ENCODE measurements around the gene TEKTIP1. TPM values are rescaled to one million over a fixed set of nuclear protein-coding genes. Genes with fewer than 3 reads are reported as not detected.

TEKTIP1 gene
- polyA plus RNA-seq (2013, experiment 1 of 2): 0.07 TPM
- 0.07 TPM for polyA plus RNA-seq (2013, experiment 2 of 2)

DNA sequence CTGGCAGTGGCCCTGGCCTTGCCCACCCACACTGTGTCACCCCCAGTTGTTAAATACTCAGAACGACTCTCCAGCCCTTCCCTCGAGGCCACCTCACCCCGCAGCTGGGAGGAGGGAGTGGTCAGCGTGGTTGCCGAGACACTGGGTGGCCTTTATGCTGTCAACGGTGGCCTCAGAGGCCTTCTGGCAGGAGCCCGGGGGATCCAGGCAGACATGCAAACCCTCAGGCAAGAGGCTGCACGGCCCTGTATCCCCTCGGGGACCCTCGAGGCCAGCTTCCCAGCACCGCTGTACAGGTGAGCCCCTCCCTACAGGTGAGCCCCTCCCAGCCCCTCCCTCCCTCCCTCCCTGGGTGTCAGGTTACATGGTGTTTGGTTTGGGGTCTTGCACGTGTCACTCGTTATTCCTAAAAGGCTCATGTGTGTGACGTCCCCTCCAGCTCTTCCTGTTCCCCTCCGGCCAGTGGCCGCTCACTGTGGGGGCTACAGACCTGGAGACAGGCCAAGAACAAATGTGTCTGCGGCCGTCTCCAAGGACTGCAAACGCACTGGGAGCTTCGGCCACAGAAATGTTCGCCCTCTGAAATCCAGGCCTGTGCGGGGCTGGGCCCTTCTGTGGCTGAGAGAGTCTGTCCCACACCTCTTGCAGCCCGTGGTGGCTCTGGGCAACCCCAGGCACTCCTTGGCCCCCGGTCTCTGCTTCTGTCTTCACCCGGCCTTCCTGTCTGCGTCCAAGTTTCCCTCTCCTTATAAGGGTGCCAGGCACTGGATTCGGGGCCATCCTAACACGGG, at the start of gene TEKTIP1:
TSS of gene TEKTIP1 (plus strand) at position 210 of the 791 bp plus-strand sequence. CDS start at position 214, 4 bp downstream.
- no peak within 1 kb of the TSS for H3K27ac ChIP-seq (replicated peaks; ENCODE audit: low read length)
- peak within 1 kb of the TSS; percentile 30 for H3K9ac ChIP-seq (ENCODE audit: low read depth, low read length, poor library complexity)
- WGBS, 2 donors (ENCODE audit: extremely low coverage in 2 of 2, insufficient read length in 2 of 2, insufficient replicate concordance in 1 of 2): no CpG with 5 or more reads among the region's 28 CpGs
- H3K9me3 ChIP-seq (replicated peaks in 1 of 2; ENCODE audit: control insufficient read depth in 2 of 2, insufficient read depth in 1 of 2, low read depth in 1 of 2, low read length in 2 of 2): no peaks in the 10 kb centered on the region
- peaks cover 20 to 49% of the 10 kb centered on the region in 2 donors for H3K36me3 ChIP-seq (replicated peaks in 1 of 2; ENCODE audit: control insufficient read depth in 2 of 2, insufficient read depth in 2 of 2, low read length in 2 of 2)
- H3K14ac ChIP-seq (ENCODE audit: low read length): peak within 1 kb of the TSS; percentile 56
- no peak within 1 kb of the TSS for H2BK15ac ChIP-seq (ENCODE audit: low read length)
- H3K23ac ChIP-seq (ENCODE audit: low read depth, low read length, poor library complexity): peak within 1 kb of the TSS; percentile 73
- H2BK12ac ChIP-seq (ENCODE audit: low read length): no peak within 1 kb of the TSS
- H3K4me2 ChIP-seq (ENCODE audit: insufficient read depth, low read length, poor library complexity, severe bottlenecking): no peak within 1 kb of the TSS
- peaks cover 6 to 8% of the 10 kb centered on the region in 2 donors for H3K4me1 ChIP-seq (ENCODE audit: control insufficient read depth in 2 of 2, insufficient read depth in 1 of 2, low read depth in 1 of 2, low read length in 2 of 2)
- DNase-seq (ENCODE audit: low spot score): no peak
- peaks cover 6% of the 10 kb centered on the region for H3K79me1 ChIP-seq (ENCODE audit: low read depth, low read length)
- H2BK120ac ChIP-seq (ENCODE audit: low read depth, low read length): no peak within 1 kb of the TSS
- H2AK5ac ChIP-seq (ENCODE audit: low read depth, low read length): peak within 1 kb of the TSS; percentile 68
- peak within 1 kb of the TSS; percentile 70 for H3K18ac ChIP-seq (ENCODE audit: low read length)
- H4K91ac ChIP-seq (ENCODE audit: low read depth, low read length, poor library complexity): no peak within 1 kb of the TSS
- H4K8ac ChIP-seq (ENCODE audit: low read depth, low read length): no peak within 1 kb of the TSS
- peak within 1 kb of the TSS; percentile 66 for H2BK5ac ChIP-seq (ENCODE audit: low read length)
- H3K27me3 ChIP-seq (ENCODE audit: control insufficient read depth in 3 of 3, insufficient read depth in 3 of 3, low read depth in 1 of 3, low read length in 3 of 3): no peaks in the 10 kb centered on the region
- no peak within 1 kb of the TSS for H3K4ac ChIP-seq (ENCODE audit: low read length)
- no peak within 1 kb of the TSS for H3K4me3 ChIP-seq (ENCODE audit: low read length in 2 of 2)
- H2AFZ ChIP-seq (ENCODE audit: low read length): no peak within 1 kb of the TSS

DNA sequence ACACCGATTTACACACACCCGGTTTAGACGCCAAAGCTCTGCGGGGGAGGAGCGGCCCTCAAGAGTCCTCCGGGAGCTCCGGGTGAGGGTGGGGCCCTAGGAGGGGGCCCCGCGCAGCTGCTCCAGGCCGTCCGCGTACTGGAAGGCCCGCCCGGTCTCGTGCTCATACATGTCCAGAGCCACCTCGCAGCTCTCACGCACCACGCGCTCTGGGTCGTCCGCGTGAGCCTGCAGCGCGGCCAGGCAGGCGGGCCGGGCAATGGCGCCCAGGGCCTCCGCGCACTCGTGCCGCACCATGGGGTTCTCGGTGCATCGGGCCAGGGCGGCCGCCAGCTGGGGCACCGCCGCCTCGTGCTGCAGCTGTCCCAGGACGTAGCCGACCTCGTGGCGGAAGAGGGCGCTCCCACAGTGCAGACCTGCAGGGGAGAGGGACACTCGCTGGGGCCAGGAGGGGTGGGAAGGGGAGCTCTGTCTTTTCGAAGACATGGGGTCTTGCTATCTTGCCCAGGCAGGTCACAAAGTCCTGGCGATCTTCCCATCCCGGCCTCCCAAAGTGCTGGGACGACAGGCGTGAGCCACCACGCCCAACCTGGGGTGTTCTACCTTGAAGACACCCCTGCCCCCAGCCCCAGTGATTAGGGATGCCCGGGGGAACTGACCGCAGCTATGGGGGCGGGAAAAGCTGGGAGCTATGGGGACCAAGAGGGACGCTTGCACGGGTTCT, 47.4 kb upstream of the TEKTIP1 start:
- no peak for DNase-seq (ENCODE audit: low spot score)
- Histone ChIP-seq H4K8ac (ENCODE audit: low read depth, low read length) (no peak overlapping the region), H3K4ac (ENCODE audit: low read length) (no peak overlapping the region), H2BK12ac (ENCODE audit: low read length) (peak overlapping the region; percentile 41), H4K91ac (ENCODE audit: low read depth, low read length, poor library complexity) (no peak overlapping the region), H3K23ac (ENCODE audit: low read depth, low read length, poor library complexity) (peak overlapping the region; percentile 43), H3K27me3 (ENCODE audit: control insufficient read depth in 3 of 3, insufficient read depth in 3 of 3, low read depth in 1 of 3, low read length in 3 of 3) (no peaks in the 10 kb centered on the region), H3K4me3 (ENCODE audit: low read length in 2 of 2) (no peak overlapping the region), H3K79me1 (ENCODE audit: low read depth, low read length) (peaks cover 3% of the 10 kb centered on the region), H3K14ac (ENCODE audit: low read length) (no peak overlapping the region), H3K4me1 (ENCODE audit: control insufficient read depth in 2 of 2, insufficient read depth in 1 of 2, low read depth in 1 of 2, low read length in 2 of 2) (no peaks in the 10 kb centered on the region), H2BK5ac (ENCODE audit: low read length) (peak overlapping the region; percentile 39), H2AFZ (ENCODE audit: low read length) (no peak overlapping the region), H3K27ac (replicated peaks; ENCODE audit: low read length) (no peak overlapping the region), H3K4me2 (ENCODE audit: insufficient read depth, low read length, poor library complexity, severe bottlenecking) (no peak overlapping the region), H3K9me3 (replicated peaks in 1 of 2; ENCODE audit: control insufficient read depth in 2 of 2, insufficient read depth in 1 of 2, low read depth in 1 of 2, low read length in 2 of 2) (no peaks in the 10 kb centered on the region), H2AK5ac (ENCODE audit: low read depth, low read length) (no peak overlapping the region), H3K18ac (ENCODE audit: low read length) (no peak overlapping the region), H2BK15ac (ENCODE audit: low read length) (no peak overlapping the region), H3K9ac (ENCODE audit: low read depth, low read length, poor library complexity) (no peak overlapping the region), H2BK120ac (ENCODE audit: low read depth, low read length) (no peak overlapping the region), H3K36me3 (replicated peaks in 1 of 2; ENCODE audit: control insufficient read depth in 2 of 2, insufficient read depth in 2 of 2, low read length in 2 of 2) (peaks cover 12 to 40% of the 10 kb centered on the region in 2 donors)
- no CpG with 5 or more reads among the region's 55 CpGs for WGBS, 2 donors (ENCODE audit: extremely low coverage in 2 of 2, insufficient read length in 2 of 2, insufficient replicate concordance in 1 of 2)

DNA sequence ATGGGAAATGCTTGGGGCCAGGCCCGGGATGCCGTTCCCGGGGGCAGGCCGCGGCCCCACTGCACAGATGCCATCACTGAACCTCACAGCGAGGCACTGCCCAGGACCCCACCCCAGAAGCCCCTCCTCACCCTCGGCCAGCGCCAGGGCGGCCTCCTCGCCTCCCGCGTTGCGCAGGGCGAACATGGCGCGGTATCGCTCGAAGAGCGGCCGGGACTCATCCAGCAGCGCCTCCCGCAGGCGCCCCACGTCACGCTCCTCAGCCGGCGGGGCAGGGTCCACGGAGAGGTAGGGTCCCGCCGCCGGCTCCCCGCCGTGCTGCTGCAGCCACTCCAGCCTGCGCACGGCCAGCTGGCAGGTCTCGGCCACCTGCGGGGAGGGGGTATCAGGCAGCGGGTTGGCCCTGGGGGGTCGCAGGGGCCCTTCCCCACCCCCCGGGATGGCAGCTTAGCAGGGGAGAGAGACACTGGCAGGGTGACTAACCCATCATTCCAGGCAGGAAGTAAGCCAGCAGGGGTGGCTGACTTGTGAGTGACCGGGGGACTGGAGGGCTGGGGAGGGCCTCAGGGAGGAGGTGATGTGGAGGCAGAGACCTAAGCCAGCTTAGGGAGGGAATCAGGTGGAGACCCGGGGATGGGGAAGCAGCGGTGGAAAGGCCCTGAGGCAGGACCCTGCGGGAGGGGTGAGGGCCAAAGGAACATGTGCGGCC, 46.7 kb upstream of the TEKTIP1 start:
- Histone ChIP-seq H3K9me3 (replicated peaks in 1 of 2; ENCODE audit: control insufficient read depth in 2 of 2, insufficient read depth in 1 of 2, low read depth in 1 of 2, low read length in 2 of 2) (no peaks in the 10 kb centered on the region), H3K18ac (ENCODE audit: low read length) (no peak overlapping the region), H3K4me3 (ENCODE audit: low read length in 2 of 2) (no peak overlapping the region), H3K9ac (ENCODE audit: low read depth, low read length, poor library complexity) (no peak overlapping the region), H3K27me3 (ENCODE audit: control insufficient read depth in 3 of 3, insufficient read depth in 3 of 3, low read depth in 1 of 3, low read length in 3 of 3) (no peaks in the 10 kb centered on the region), H3K79me1 (ENCODE audit: low read depth, low read length) (peaks cover 3% of the 10 kb centered on the region), H3K4ac (ENCODE audit: low read length) (no peak overlapping the region), H2AFZ (ENCODE audit: low read length) (no peak overlapping the region), H3K27ac (replicated peaks; ENCODE audit: low read length) (no peak overlapping the region), H2BK5ac (ENCODE audit: low read length) (no peak overlapping the region), H3K36me3 (replicated peaks in 1 of 2; ENCODE audit: control insufficient read depth in 2 of 2, insufficient read depth in 2 of 2, low read length in 2 of 2) (peaks cover 15 to 46% of the 10 kb centered on the region in 2 donors), H4K8ac (ENCODE audit: low read depth, low read length) (no peak overlapping the region), H3K14ac (ENCODE audit: low read length) (no peak overlapping the region), H2AK5ac (ENCODE audit: low read depth, low read length) (no peak overlapping the region), H2BK15ac (ENCODE audit: low read length) (no peak overlapping the region), H2BK12ac (ENCODE audit: low read length) (no peak overlapping the region), H4K91ac (ENCODE audit: low read depth, low read length, poor library complexity) (no peak overlapping the region), H3K4me2 (ENCODE audit: insufficient read depth, low read length, poor library complexity, severe bottlenecking) (no peak overlapping the region), H3K4me1 (ENCODE audit: control insufficient read depth in 2 of 2, insufficient read depth in 1 of 2, low read depth in 1 of 2, low read length in 2 of 2) (no peaks in the 10 kb centered on the region), H3K23ac (ENCODE audit: low read depth, low read length, poor library complexity) (no peak overlapping the region), H2BK120ac (ENCODE audit: low read depth, low read length) (no peak overlapping the region)
- no peak for DNase-seq (ENCODE audit: low spot score)
- WGBS, 2 donors (ENCODE audit: extremely low coverage in 2 of 2, insufficient read length in 2 of 2, insufficient replicate concordance in 1 of 2): no CpG with 5 or more reads among the region's 45 CpGs

Data from neuronal stem cell (in vitro differentiated cells).